ENCODE data around the gene NPY. TPM values are rescaled to one million over a fixed set of nuclear protein-coding genes. Genes with fewer than 3 reads are reported as not detected.

The NPY gene
- total RNA-seq, 1 experiment from 2014 or later, result not detected

DNA sequence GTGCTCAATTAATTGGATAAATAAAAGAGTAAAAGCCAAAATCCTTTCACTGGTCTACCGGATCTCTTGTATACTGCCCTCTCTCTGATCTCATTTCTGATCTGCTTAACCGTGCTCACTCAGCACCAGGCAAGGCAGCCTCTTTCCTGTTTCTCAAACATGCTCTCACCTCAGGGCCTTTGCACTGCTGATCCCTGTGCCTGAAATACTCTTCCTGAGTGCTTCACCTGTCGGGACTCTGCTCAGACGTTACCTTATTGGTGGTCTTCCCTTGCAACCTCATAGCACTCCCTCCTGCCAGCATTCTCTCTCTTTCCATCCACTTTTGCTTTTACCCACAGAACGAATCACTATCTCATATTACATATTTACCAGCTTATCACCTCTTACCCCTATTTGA, 55.6 kb downstream of the NPY start:
- Histone ChIP-seq H4K20me1 (ENCODE audit: control insufficient read depth, insufficient read depth, insufficient read length) (no peaks in the 10 kb centered on the region), H3K56ac (ENCODE audit: insufficient read length, low read depth, low read length) (no peak overlapping the region), H3K27ac (ENCODE audit: insufficient read length, low read depth, low read length) (no peak overlapping the region), H2BK20ac (ENCODE audit: low read depth, low read length, poor library complexity, severe bottlenecking) (no peak overlapping the region), H2BK5ac (ENCODE audit: insufficient read length, low read length) (no peak overlapping the region), H4K91ac (ENCODE audit: insufficient read length, low read depth, low read length) (no peak overlapping the region), H3K23me2 (ENCODE audit: insufficient read length, low read depth, low read length, poor library complexity, severe bottlenecking) (no peaks in the 10 kb centered on the region), H3K9me3 (ENCODE audit: control insufficient read depth, low read depth, low read length) (no peaks in the 10 kb centered on the region), H3K79me2 (ENCODE audit: insufficient read depth, low read length) (no peaks in the 10 kb centered on the region), H2BK12ac (ENCODE audit: insufficient read length, low read depth, low read length) (no peak overlapping the region), H2BK120ac (ENCODE audit: low read depth, low read length, poor library complexity, severe bottlenecking) (no peak overlapping the region), H3K4ac (ENCODE audit: low read depth, low read length) (no peak overlapping the region), H3T11ph (ENCODE audit: low read length) (no peak overlapping the region), H3K14ac (ENCODE audit: insufficient read depth, low read length) (no peak overlapping the region), H3K4me2 (ENCODE audit: insufficient read depth, insufficient read length, low read length) (no peak overlapping the region), H4K5ac (ENCODE audit: insufficient read length, low read depth, low read length) (no peak overlapping the region), H3K27me3 (ENCODE audit: insufficient read depth, low read length) (peaks cover 11% of the 10 kb centered on the region; the same call in 1 of the 2 replicates), H3K23ac (ENCODE audit: insufficient read length, low read depth, low read length) (no peak overlapping the region), H3K79me1 (ENCODE audit: insufficient read depth, low read depth, low read length, poor library complexity, severe bottlenecking) (no peaks in the 10 kb centered on the region), H3K18ac (ENCODE audit: insufficient read length, low read depth, low read length) (no peak overlapping the region), H3K4me1 (ENCODE audit: insufficient read depth, low read length) (peaks cover 12% of the 10 kb centered on the region), H3K9ac (ENCODE audit: extremely low read depth, insufficient read length, low read length) (no peak overlapping the region), H4K8ac (replicated peaks; ENCODE audit: insufficient read length, low read depth, low read length) (no peak overlapping the region), H2AK5ac (ENCODE audit: insufficient read length, low read length) (no peak overlapping the region), H2AFZ (ENCODE audit: low read length) (no peak overlapping the region), H2BK15ac (ENCODE audit: low read depth, low read length) (no peak overlapping the region)
- Mint-ChIP-seq H3K36me3 (ENCODE audit: insufficient read depth in 1 of 3, low read depth in 3 of 3) (no peaks in the 10 kb centered on the region; a peak in 1 of 7 replicates), H3K27me3 (ENCODE audit: low read depth) (no peaks in the 10 kb centered on the region; the same call in 1 of the 2 replicates), H3K4me1 (peaks cover 30 to 32% of the 10 kb centered on the region in 2 experiments), H3K9me3 (no peaks in the 10 kb centered on the region), H3K27ac (no peak overlapping the region), H3K4me3 (no peak overlapping the region)
- DNase-seq, result no peak
- no CpG with 5 or more reads among the region's 5 CpGs for WGBS (ENCODE audit: extremely low coverage, insufficient read length, low lambda C conversion rate)
- TF ChIP-seq, protein P1, sequence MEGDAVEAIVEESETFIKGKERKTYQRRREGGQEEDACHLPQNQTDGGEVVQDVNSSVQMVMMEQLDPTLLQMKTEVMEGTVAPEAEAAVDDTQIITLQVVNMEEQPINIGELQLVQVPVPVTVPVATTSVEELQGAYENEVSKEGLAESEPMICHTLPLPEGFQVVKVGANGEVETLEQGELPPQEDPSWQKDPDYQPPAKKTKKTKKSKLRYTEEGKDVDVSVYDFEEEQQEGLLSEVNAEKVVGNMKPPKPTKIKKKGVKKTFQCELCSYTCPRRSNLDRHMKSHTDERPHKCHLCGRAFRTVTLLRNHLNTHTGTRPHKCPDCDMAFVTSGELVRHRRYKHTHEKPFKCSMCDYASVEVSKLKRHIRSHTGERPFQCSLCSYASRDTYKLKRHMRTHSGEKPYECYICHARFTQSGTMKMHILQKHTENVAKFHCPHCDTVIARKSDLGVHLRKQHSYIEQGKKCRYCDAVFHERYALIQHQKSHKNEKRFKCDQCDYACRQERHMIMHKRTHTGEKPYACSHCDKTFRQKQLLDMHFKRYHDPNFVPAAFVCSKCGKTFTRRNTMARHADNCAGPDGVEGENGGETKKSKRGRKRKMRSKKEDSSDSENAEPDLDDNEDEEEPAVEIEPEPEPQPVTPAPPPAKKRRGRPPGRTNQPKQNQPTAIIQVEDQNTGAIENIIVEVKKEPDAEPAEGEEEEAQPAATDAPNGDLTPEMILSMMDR (conservative IDR thresholded peaks at IDR 0.05), result no peak

All from H9 (cell line).